Nephron progenitor cell (in vitro differentiated cells): ENCODE results near the gene MAGI1.

Experiments used
- DNase-seq: peaks from one replicate; pipeline ENCODE4 v3.0.0; 2021
- H3K27ac Mint-ChIP-seq: 2 replicates; pipeline ENCODE4 v1.8.0; 2021; ENCODE audit warnings: mild to moderate bottlenecking, moderate library complexity, mixed read lengths
- H3K27me3 Mint-ChIP-seq: 2 replicates; pipeline ENCODE4 v1.8.0; 2021; ENCODE audit warnings: mild to moderate bottlenecking, low read depth, mixed read lengths; ENCODE audit not compliant: poor library complexity
- H3K36me3 Mint-ChIP-seq: 2 replicates; pipeline ENCODE4 v1.8.0; 2021; ENCODE audit warnings: low read depth, mixed read lengths
- H3K4me1 Mint-ChIP-seq: 2 replicates; pipeline ENCODE4 v1.8.0; 2021; ENCODE audit warnings: mixed read lengths
- H3K4me3 Mint-ChIP-seq: 2 replicates; pipeline ENCODE4 v1.8.0; 2021; ENCODE audit warnings: mild to moderate bottlenecking, moderate library complexity, mixed read lengths
- H3K9me3 Mint-ChIP-seq: 2 replicates; pipeline ENCODE4 v1.8.0; 2021; ENCODE audit warnings: mild to moderate bottlenecking, moderate library complexity, mixed read lengths
- CTCF ChIP-seq: fragments of 200-600 bp; sonication (generic); IDR thresholded peaks from 2 replicates; pipeline ENCODE4 v1.5.0; 2021; ENCODE audit warnings: antibody characterized with exemption

MAGI1 gene

DNA sequence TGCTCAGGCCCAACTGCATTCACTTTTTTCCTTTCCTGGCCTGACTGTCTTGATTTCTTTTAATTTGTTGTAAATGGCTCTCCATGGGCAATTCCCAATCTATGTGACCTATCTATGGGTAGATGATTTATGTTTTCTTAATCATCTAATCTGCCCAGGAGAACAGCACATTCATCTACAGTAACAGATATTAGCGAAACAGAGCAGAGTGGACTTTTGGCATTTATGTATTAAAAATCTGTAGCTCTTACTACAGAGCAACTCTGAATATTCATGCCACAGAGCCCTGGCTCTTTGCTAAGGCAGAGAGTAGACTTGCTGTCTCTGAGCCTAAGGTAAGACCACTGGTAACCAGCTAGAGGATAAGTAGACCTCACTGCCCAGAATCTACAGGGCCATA, 676.0 kb downstream of the MAGI1 start:
- Mint-ChIP-seq H3K9me3 (no peaks in the 10 kb centered on the region), H3K4me3 (no peak overlapping the region), H3K27me3 (no peaks in the 10 kb centered on the region), H3K36me3 (peaks cover 73% of the 10 kb centered on the region), H3K27ac (no peak overlapping the region), H3K4me1 (no peaks in the 10 kb centered on the region)
- no peak for DNase-seq
- no peak for TF ChIP-seq CTCF

- no peaks in the 10 kb centered on the region for H3K27me3 Mint-ChIP-seq
- H3K4me3 Mint-ChIP-seq: no peak overlapping the region
- peaks cover 3% of the 10 kb centered on the region for H3K9me3 Mint-ChIP-seq
- DNase-seq: no peak
- no peak for TF ChIP-seq CTCF
- peaks cover 84% of the 10 kb centered on the region for H3K36me3 Mint-ChIP-seq
- no peaks in the 10 kb centered on the region for H3K4me1 Mint-ChIP-seq
- no peak overlapping the region for H3K27ac Mint-ChIP-seq
Observed at GRCh38 chr3:65361448-65361847, 677.3 kb downstream of the MAGI1 start.

DNA sequence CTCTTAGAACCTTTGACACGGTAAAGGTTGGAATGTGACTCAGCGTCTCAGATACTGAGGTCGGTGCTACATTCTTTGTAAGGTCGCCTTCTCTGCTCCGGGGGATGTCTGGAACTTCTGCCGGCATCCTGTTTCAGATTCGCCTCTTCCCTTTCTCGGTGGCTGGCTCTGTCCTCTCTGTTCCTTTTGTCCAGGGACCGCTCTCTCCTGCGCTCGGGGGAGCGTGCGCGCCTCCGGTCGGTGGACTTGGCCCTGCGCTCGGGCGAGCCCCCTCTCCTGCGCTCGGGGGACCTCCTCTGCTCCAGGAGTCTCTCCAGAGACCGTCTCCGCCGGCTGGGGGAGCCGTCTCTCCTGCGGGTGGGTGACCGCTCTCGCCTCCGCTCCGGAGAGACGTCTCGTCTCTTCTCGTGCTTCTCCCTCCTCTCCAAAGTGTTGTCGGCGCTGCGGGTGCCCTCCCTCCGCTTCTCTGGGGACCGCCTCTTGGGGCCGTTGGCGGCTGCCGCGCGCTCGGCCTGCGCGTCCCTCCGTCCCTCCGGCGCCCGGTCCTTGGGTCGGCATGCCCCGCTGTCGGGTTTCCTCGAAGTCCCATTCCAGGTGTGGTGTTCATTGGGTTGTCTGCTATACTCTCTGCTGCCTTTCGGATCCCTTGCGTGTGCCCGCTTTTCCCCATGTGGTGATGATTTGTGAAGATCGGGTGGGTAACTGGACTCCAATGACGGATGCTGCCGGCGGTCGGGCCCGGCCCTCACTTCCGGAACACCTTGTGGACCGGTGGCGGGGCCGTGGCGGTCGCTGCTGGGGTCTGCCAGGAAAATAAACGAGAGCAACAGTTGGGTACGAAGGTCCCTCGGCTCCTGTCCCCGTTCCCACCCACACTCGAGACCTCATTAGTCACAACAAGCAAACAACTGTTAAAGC, 682.1 kb downstream of the MAGI1 start:
- H3K9me3 Mint-ChIP-seq: peaks cover 3% of the 10 kb centered on the region
- H3K4me3 Mint-ChIP-seq: peak overlapping the region; percentile 29
- peaks cover 13% of the 10 kb centered on the region for H3K4me1 Mint-ChIP-seq
- H3K27me3 Mint-ChIP-seq: no peaks in the 10 kb centered on the region
- H3K27ac Mint-ChIP-seq: peak overlapping the region; percentile 21
- DNase-seq: no peak
- H3K36me3 Mint-ChIP-seq: peaks cover 66% of the 10 kb centered on the region
- no peak for TF ChIP-seq CTCF

DNA sequence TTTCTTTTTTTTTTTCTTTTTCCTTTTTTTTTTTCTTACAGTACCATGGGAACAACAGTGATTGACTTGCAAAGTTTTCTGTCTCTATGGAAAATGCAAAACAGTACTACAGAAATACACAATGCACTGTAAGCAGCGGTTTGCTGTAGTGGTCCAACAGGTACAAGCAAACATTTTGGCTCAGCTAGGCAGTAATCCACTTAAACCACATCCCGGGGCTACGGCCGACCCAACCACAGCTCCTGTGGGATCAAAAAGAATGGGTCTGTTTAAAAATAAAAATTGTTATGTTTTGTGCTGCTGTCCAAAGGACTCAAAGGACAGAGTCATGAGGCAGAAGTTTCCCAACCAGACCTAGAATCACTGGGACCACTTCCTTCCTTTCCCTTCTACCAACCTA, 683.8 kb downstream of the MAGI1 start:
- H3K27me3 Mint-ChIP-seq: no peaks in the 10 kb centered on the region
- H3K4me3 Mint-ChIP-seq: no peak overlapping the region
- TF ChIP-seq CTCF: no peak
- peaks cover 50% of the 10 kb centered on the region for H3K36me3 Mint-ChIP-seq
- H3K27ac Mint-ChIP-seq: no peak overlapping the region
- peaks cover 29% of the 10 kb centered on the region for H3K4me1 Mint-ChIP-seq
- DNase-seq: no peak
- H3K9me3 Mint-ChIP-seq: peaks cover 3% of the 10 kb centered on the region

GRCh38 chr3:65352951-65353350, 685.8 kb downstream of the MAGI1 start:
- Mint-ChIP-seq H3K4me1 (peaks cover 35% of the 10 kb centered on the region), H3K27ac (no peak overlapping the region), H3K36me3 (peaks cover 33% of the 10 kb centered on the region), H3K4me3 (no peak overlapping the region), H3K27me3 (no peaks in the 10 kb centered on the region), H3K9me3 (peaks cover 3% of the 10 kb centered on the region)
- TF ChIP-seq CTCF: no peak
- no peak for DNase-seq

DNA sequence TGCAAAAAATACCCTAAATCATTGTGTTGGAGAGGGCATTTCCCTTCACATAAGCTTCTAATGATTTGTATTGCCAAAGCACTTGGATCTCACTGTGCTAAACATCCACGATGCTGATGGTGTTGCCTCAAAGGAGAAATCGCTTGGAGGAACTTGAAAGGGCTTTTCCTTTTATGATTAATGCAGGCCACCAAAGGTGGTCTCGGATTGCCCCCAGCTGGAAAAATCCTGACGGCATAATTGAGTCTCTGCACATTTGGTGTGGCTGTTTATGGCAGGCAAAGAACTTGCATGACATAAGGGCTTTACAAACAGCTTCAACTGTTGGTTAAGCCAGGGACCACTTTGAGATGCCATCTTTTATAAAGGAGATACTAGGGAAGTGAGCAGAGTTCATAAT, 687.0 kb downstream of the MAGI1 start:
- peaks cover 40% of the 10 kb centered on the region for H3K4me1 Mint-ChIP-seq
- H3K27ac Mint-ChIP-seq: no peak overlapping the region
- H3K36me3 Mint-ChIP-seq: peaks cover 23% of the 10 kb centered on the region
- no peaks in the 10 kb centered on the region for H3K27me3 Mint-ChIP-seq
- no peaks in the 10 kb centered on the region for H3K9me3 Mint-ChIP-seq
- no peak overlapping the region for H3K4me3 Mint-ChIP-seq
- TF ChIP-seq CTCF: no peak
- DNase-seq: no peak
